Panc1 (cell line): ENCODE data around the gene SYNDIG1L. TPM values are rescaled to one million over a fixed set of nuclear protein-coding genes. Genes with fewer than 3 reads are reported as not detected.

Experiments
- ATAC-seq: fragments of 200-7000 bp; cut with Tn5 transposase; 2 replicates; pipeline ENCODE4 v1.9.1; 2020; ENCODE audit warnings: mild to moderate bottlenecking, moderate library complexity
- BruUV-seq: library from RNA; stranded (reverse); fragments of 400-500 nt; replicated peaks from 2 replicates; lab custom pipeline; 2021; lab: Mats Ljungman, UMichigan
- CTCF ChIA-PET: fragments of 300-600 bp; sonication (Branson Sonifier 250); formaldehyde crosslinking; loops from one replicate; lab custom pipeline; 2022; ENCODE audit warnings: antibody characterized with exemption; lab: Charles Lee
- POLR2A ChIA-PET: fragments of 300-600 bp; sonication (Branson Sonifier 250); formaldehyde crosslinking; loops from one replicate; lab custom pipeline; 2022; ENCODE audit warnings: antibody characterized with exemption; lab: Charles Lee
- DNase-seq: peaks from one replicate; pipeline ENCODE4 v3.0.0-alpha.2; 2010; ENCODE audit warnings: low read depth, low spot score
- H3K27ac ChIP-seq: 2 replicates; pipeline ENCODE4 v1.5.1; 2011; ENCODE audit warnings: mild to moderate bottlenecking, low read length, inconsistent platforms
- H3K27me3 ChIP-seq: fragments of 200-500 bp; sonication (Bioruptor generic); 2 replicates; pipeline ENCODE4 v1.6.0; 2014; ENCODE audit warnings: low read length, inconsistent platforms; ENCODE audit not compliant: control insufficient read depth, insufficient read depth
- H3K36me3 ChIP-seq: fragments of 200-500 bp; sonication (Bioruptor generic); 2 replicates; pipeline ENCODE4 v1.5.1; 2014; ENCODE audit warnings: inconsistent platforms, mild to moderate bottlenecking, low read length, moderate library complexity; ENCODE audit not compliant: control insufficient read depth, insufficient read depth
- H3K4me1 ChIP-seq: 2 replicates; pipeline ENCODE4 v1.5.1; 2011; ENCODE audit warnings: inconsistent platforms, mild to moderate bottlenecking, low read length, moderate library complexity; ENCODE audit not compliant: control insufficient read depth, insufficient read depth
- H3K4me3 ChIP-seq, 2 experiments: 2 replicates each; pipeline ENCODE4 v1.5.1; 2011 to 2012; ENCODE audit warnings: low read depth in 2 of 2, low read length in 2 of 2, mild to moderate bottlenecking in 2 of 2, inconsistent platforms in 1 of 2, moderate library complexity in 1 of 2
- H3K9me3 ChIP-seq: fragments of 200-500 bp; sonication (Bioruptor generic); 2 replicates; pipeline ENCODE4 v1.5.1; 2014; ENCODE audit warnings: low read depth, mild to moderate bottlenecking, inconsistent platforms, low read length, moderate library complexity; ENCODE audit not compliant: control insufficient read depth, insufficient read depth
- POLR2AphosphoS5 ChIP-seq: IDR thresholded peaks from 2 replicates; pipeline ENCODE4 v1.6.1; 2012; ENCODE audit warnings: mild to moderate bottlenecking, low read depth, low read length, moderate library complexity
- SIN3A ChIP-seq: IDR thresholded peaks from 2 replicates; pipeline ENCODE4 v1.6.1; 2012; ENCODE audit warnings: low read depth, mild to moderate bottlenecking, low read length, moderate library complexity, borderline replicate concordance; ENCODE audit not compliant: insufficient read depth
- TCF7L2 ChIP-seq: IDR thresholded peaks from 2 replicates; pipeline ENCODE4 v1.6.1; 2011; ENCODE audit warnings: mild to moderate bottlenecking, low read depth, low read length, inconsistent platforms
- in situ Hi-C: cut with HindIII; loops from 2 replicates; pipeline ENCODE4 v1.10.0; 2016; ENCODE audit warnings: low sequenced_read_pairs, low pct_unique_long_range_greater_than_20kb
- intact Hi-C: fragments of 100-400 bp; cut with micrococcal nuclease; formaldehyde crosslinking; loops from one replicate; pipeline ENCODE4 v1.10.0; 2022; ENCODE audit not compliant: unreplicated experiment
- total RNA-seq: library from RNA; stranded (reverse); gene quantifications from one replicate; pipeline ENCODE4 v1.2.1, GENCODE V29; 2021; ENCODE audit not compliant: unreplicated experiment
- TF ChIP-seq, protein P1 (sequence below): fragments of 450-650 bp; IDR thresholded peaks from 2 replicates; pipeline ENCODE4 v1.5.1; 2017; ENCODE audit warnings: mild to moderate bottlenecking
- TF ChIP-seq, protein P2 (sequence below), 2 experiments: IDR thresholded peaks; 2 replicates each; pipeline ENCODE4 v1.6.1; 2011 to 2012; ENCODE audit warnings: low read depth in 2 of 2, control low read depth in 1 of 2, low read length in 1 of 2, mild to moderate bottlenecking in 1 of 2, moderate library complexity in 1 of 2; ENCODE audit not compliant: insufficient read depth in 1 of 2

Gene SYNDIG1L
- total RNA-seq, 1 experiment from 2014 or later, result not detected

DNA sequence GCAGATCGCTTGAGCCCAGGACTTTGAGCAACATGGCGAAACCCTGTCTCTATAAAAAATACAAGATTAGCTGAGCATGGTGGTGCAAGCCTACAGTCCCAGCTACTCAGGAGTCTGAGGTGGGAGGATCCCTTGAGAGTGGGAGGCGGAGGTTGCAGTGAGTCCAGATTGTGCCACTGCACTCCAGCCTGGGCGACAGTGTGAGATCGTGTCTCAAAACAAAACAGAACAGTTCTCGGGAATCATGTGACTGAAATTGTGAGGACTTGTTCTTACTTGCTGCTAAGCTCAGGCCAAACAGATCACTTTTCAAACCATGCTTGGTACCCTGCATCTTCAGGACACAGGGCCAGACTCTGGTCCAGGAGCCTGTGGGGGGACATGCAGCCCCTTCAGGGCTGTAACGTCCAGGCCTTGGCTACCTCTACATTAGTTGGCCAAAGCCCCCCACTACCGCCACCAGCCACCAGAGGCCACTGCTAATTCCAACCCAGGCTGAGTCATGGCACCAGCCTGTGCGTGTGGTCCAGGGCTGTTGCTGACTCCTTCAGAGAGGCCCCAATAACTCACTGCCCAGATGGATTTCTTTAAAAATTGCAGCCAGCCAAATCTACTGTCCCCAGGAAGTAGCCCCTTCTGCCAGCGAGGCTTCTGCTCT is 33.4 kb upstream of the SYNDIG1L start:
- Histone ChIP-seq H3K27ac (no peak overlapping the region), H3K4me1 (no peaks in the 10 kb centered on the region), H3K36me3 (no peaks in the 10 kb centered on the region), H3K9me3 (no peaks in the 10 kb centered on the region), H3K27me3 (no peaks in the 10 kb centered on the region), H3K4me3 (no peak overlapping the region)
- BruUV-seq, result no TSS peak
- TF ChIP-seq, protein P1, sequence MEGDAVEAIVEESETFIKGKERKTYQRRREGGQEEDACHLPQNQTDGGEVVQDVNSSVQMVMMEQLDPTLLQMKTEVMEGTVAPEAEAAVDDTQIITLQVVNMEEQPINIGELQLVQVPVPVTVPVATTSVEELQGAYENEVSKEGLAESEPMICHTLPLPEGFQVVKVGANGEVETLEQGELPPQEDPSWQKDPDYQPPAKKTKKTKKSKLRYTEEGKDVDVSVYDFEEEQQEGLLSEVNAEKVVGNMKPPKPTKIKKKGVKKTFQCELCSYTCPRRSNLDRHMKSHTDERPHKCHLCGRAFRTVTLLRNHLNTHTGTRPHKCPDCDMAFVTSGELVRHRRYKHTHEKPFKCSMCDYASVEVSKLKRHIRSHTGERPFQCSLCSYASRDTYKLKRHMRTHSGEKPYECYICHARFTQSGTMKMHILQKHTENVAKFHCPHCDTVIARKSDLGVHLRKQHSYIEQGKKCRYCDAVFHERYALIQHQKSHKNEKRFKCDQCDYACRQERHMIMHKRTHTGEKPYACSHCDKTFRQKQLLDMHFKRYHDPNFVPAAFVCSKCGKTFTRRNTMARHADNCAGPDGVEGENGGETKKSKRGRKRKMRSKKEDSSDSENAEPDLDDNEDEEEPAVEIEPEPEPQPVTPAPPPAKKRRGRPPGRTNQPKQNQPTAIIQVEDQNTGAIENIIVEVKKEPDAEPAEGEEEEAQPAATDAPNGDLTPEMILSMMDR, result peak; percentile 72
- TF ChIP-seq SIN3A, result no peak
- CTCF ChIA-PET, result no interaction called here
- no peak for DNase-seq
- POLR2A ChIA-PET, result no interaction called here
- in situ Hi-C loops (no loop called here), intact Hi-C loops (no loop called here)
- peak; percentile 84 for ATAC-seq

- TF ChIP-seq, protein P2, sequence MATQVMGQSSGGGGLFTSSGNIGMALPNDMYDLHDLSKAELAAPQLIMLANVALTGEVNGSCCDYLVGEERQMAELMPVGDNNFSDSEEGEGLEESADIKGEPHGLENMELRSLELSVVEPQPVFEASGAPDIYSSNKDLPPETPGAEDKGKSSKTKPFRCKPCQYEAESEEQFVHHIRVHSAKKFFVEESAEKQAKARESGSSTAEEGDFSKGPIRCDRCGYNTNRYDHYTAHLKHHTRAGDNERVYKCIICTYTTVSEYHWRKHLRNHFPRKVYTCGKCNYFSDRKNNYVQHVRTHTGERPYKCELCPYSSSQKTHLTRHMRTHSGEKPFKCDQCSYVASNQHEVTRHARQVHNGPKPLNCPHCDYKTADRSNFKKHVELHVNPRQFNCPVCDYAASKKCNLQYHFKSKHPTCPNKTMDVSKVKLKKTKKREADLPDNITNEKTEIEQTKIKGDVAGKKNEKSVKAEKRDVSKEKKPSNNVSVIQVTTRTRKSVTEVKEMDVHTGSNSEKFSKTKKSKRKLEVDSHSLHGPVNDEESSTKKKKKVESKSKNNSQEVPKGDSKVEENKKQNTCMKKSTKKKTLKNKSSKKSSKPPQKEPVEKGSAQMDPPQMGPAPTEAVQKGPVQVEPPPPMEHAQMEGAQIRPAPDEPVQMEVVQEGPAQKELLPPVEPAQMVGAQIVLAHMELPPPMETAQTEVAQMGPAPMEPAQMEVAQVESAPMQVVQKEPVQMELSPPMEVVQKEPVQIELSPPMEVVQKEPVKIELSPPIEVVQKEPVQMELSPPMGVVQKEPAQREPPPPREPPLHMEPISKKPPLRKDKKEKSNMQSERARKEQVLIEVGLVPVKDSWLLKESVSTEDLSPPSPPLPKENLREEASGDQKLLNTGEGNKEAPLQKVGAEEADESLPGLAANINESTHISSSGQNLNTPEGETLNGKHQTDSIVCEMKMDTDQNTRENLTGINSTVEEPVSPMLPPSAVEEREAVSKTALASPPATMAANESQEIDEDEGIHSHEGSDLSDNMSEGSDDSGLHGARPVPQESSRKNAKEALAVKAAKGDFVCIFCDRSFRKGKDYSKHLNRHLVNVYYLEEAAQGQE (IDR thresholded peaks at IDR 0.05; ENCODE audit: insufficient read depth in 1 of 2, low read depth in 2 of 2, low read length in 1 of 2), result no peak
- TF ChIP-seq, protein P1, result no peak
- TF ChIP-seq SIN3A (no peak), POLR2AphosphoS5 (no peak), TCF7L2 (no peak)
- Histone ChIP-seq H3K36me3 (no peaks in the 10 kb centered on the region), H3K27ac (no peak overlapping the region), H3K4me1 (no peaks in the 10 kb centered on the region), H3K4me3 (no peak overlapping the region), H3K9me3 (no peaks in the 10 kb centered on the region), H3K27me3 (no peaks in the 10 kb centered on the region)
- in situ Hi-C loops, result no loop called here
- no peak for DNase-seq
- ChIA-PET CTCF (interaction anchor here (0.6 kb wide), 1 partner anchor 25 kb away, joined by 3 read pairs; no protein-coding TSS in a partner anchor), POLR2A (no interaction called here)
- no peak for ATAC-seq
- BruUV-seq, result no TSS peak
- intact Hi-C loops, result no loop called here
Measured at GRCh38 chr14:74457565-74457895, 31.5 kb upstream of the SYNDIG1L start.
